Osteocyte (in vitro differentiated cells): ENCODE results near the gene NCAM1. TPM values are rescaled to one million over a fixed set of nuclear protein-coding genes. Genes with fewer than 3 reads are reported as not detected.
A peak's percentile ranks its signal among the peaks of the same experiment; 100 is the strongest.

Experiments
- DNase-seq: peaks from one replicate; pipeline ENCODE4 v3.0.0; 2021; ENCODE audit warnings: mixed read lengths; ENCODE audit not compliant: unreplicated experiment; ENCODE audit errors: extremely low spot score
- H3K27ac Mint-ChIP-seq: one replicate; pipeline ENCODE4 v1.8.0; 2021; ENCODE audit warnings: mild to moderate bottlenecking, mixed read lengths; ENCODE audit not compliant: unreplicated experiment
- H3K27me3 Mint-ChIP-seq: one replicate; pipeline ENCODE4 v1.8.0; 2021; ENCODE audit warnings: mixed read lengths; ENCODE audit not compliant: unreplicated experiment
- H3K36me3 Mint-ChIP-seq: one replicate; pipeline ENCODE4 v1.8.0; 2021; ENCODE audit warnings: mixed read lengths; ENCODE audit not compliant: unreplicated experiment
- H3K4me1 Mint-ChIP-seq: one replicate; pipeline ENCODE4 v1.8.0; 2021; ENCODE audit warnings: mixed read lengths; ENCODE audit not compliant: unreplicated experiment
- H3K4me3 Mint-ChIP-seq: one replicate; pipeline ENCODE4 v1.8.0; 2021; ENCODE audit warnings: mild to moderate bottlenecking, moderate library complexity, mixed read lengths; ENCODE audit not compliant: unreplicated experiment
- H3K9me3 Mint-ChIP-seq: one replicate; pipeline ENCODE4 v1.8.0; 2021; ENCODE audit warnings: mixed read lengths; ENCODE audit not compliant: unreplicated experiment
- CTCF ChIP-seq: fragments of 200-600 bp; sonication (generic); IDR thresholded peaks from 2 replicates; pipeline ENCODE4 v1.5.0; 2021; ENCODE audit warnings: antibody characterized with exemption, mild to moderate bottlenecking, moderate library complexity
- total RNA-seq: library from RNA; stranded (reverse); gene quantifications from 2 replicates; pipeline ENCODE4 v1.2.1, GENCODE V29; 2021

NCAM1 gene
- total RNA-seq, 1 donor from 2014 or later = 2.2 TPM

GRCh38 chr11:112999520-112999919 is 38.3 kb downstream of the NCAM1 start:
- no peaks in the 10 kb centered on the region for H3K9me3 Mint-ChIP-seq
- H3K27me3 Mint-ChIP-seq = no peaks in the 10 kb centered on the region
- no peaks in the 10 kb centered on the region for H3K4me1 Mint-ChIP-seq
- H3K4me3 Mint-ChIP-seq = no peak overlapping the region
- no peaks in the 10 kb centered on the region for H3K36me3 Mint-ChIP-seq
- no peak for TF ChIP-seq CTCF
- no peak for DNase-seq
- H3K27ac Mint-ChIP-seq = no peak overlapping the region

- TF ChIP-seq CTCF = no peak
- H3K36me3 Mint-ChIP-seq = no peaks in the 10 kb centered on the region
- H3K27ac Mint-ChIP-seq = no peak overlapping the region
- no peak for DNase-seq
- no peaks in the 10 kb centered on the region for H3K9me3 Mint-ChIP-seq
- H3K4me3 Mint-ChIP-seq = no peak overlapping the region
- no peaks in the 10 kb centered on the region for H3K4me1 Mint-ChIP-seq
- no peaks in the 10 kb centered on the region for H3K27me3 Mint-ChIP-seq
Observed at GRCh38 chr11:113001709-113002108, 40.5 kb downstream of the NCAM1 start.

GRCh38 chr11:113006896-113007445 is 45.8 kb downstream of the NCAM1 start:
- no peak for TF ChIP-seq CTCF
- Mint-ChIP-seq H3K36me3 (no peaks in the 10 kb centered on the region), H3K9me3 (no peaks in the 10 kb centered on the region), H3K4me1 (no peaks in the 10 kb centered on the region), H3K4me3 (no peak overlapping the region), H3K27ac (no peak overlapping the region), H3K27me3 (no peaks in the 10 kb centered on the region)
- no peak for DNase-seq

GRCh38 chr11:113014262-113015097 is 53.3 kb downstream of the NCAM1 start:
- H3K4me3 Mint-ChIP-seq = no peak overlapping the region
- no peak for DNase-seq
- peaks cover 20% of the 10 kb centered on the region for H3K4me1 Mint-ChIP-seq

More at GRCh38 chr11:113014262-113015097, 53.3 kb downstream of the NCAM1 start:
- Mint-ChIP-seq H3K9me3 (no peaks in the 10 kb centered on the region), H3K36me3 (no peaks in the 10 kb centered on the region), H3K27me3 (no peaks in the 10 kb centered on the region), H3K27ac (no peak overlapping the region)
- peak; percentile 8 for TF ChIP-seq CTCF
